ENCODE results near the gene CCDC24. TPM values are rescaled to one million over a fixed set of nuclear protein-coding genes. Genes with fewer than 3 reads are reported as not detected.

CCDC24 gene
- total and polyA plus RNA-seq, 9 donors, result 1.1 to 23.3 (median 6.3) TPM

DNA sequence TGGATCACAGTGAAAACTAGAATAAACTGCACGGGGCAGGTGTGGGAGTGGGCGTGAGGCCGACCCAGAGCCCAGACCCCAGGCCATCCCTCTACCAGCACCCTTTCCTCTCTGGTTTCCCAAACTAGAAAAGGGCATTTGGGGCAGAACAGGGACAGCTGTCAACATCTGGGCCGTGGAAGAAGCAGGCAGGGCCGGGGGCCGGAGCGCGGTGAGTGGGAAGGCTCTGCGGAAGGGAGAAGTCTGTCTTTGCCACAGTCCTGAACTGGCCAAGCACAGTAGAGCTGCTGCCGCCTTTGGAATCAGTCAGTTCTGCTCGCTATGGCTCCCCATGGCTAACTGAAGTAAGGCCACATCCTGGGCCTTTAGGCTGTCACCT is 6.6 kb downstream of the CCDC24 start:
- no peak for TF ChIP-seq POLR2A (IDR thresholded peaks at IDR 0.05)
- no peak for TF ChIP-seq CTCF (IDR thresholded peaks at IDR 0.05)
- no peak for TF ChIP-seq EP300 (IDR thresholded peaks at IDR 0.05)
- no peak overlapping the region for H3K4me3 ChIP-seq
- DNase-seq, result no peak
- H3K9me3 ChIP-seq, result no peaks in the 10 kb centered on the region
- H3K36me3 ChIP-seq, result no peaks in the 10 kb centered on the region
- H3K27me3 ChIP-seq, result no peaks in the 10 kb centered on the region
- 53 to 71% (median 67%) methylated on average over 11 of the region's 11 CpGs for WGBS, 3 donors
- no peak overlapping the region for H3K27ac ChIP-seq
- intact Hi-C loops (cut with DNase I), result no loop called here
- no peaks in the 10 kb centered on the region for H3K4me1 ChIP-seq (ENCODE audit: insufficient read depth)

DNA sequence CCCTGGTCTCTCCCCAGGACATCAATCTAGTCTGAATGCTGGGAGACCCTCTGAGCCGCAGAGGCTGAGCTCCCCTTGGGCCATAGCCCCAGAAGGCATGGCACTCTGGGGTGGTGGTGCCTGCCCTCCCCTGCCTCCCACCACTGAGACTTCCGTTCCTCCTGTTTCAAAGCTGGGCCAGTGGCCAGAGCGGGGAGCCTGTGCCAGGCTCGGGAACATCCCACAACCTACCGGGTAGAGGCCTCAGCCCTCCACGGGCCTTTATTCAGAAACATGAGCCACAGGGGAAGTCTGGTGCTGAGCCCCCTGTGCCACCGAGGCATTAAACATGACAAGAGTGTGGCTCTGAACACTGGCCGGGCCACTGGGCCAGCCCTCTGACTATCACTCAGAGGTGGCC is 8.1 kb downstream of the CCDC24 start:
- H3K9me3 ChIP-seq, result no peaks in the 10 kb centered on the region
- H3K27ac ChIP-seq, result no peak overlapping the region
- H3K27me3 ChIP-seq, result no peaks in the 10 kb centered on the region
- H3K4me1 ChIP-seq (ENCODE audit: insufficient read depth), result no peaks in the 10 kb centered on the region
- intact Hi-C loops (cut with DNase I), result no loop called here
- H3K36me3 ChIP-seq, result no peaks in the 10 kb centered on the region
- DNase-seq, result no peak
- TF ChIP-seq POLR2A (IDR thresholded peaks at IDR 0.05), result no peak
- no peak for TF ChIP-seq EP300 (IDR thresholded peaks at IDR 0.05)
- TF ChIP-seq CTCF (IDR thresholded peaks at IDR 0.05), result no peak
- WGBS, 3 donors, result 48 to 62% (median 61%) methylated on average over 8 of the region's 8 CpGs
- no peak overlapping the region for H3K4me3 ChIP-seq

GRCh38 chr1:44000122-44000665 is 8.8 kb downstream of the CCDC24 start:
- H3K27ac ChIP-seq, result no peak overlapping the region
- no peaks in the 10 kb centered on the region for H3K4me1 ChIP-seq (ENCODE audit: insufficient read depth)
- no peak for DNase-seq
- H3K4me3 ChIP-seq, result no peak overlapping the region
- 78 to 82% (median 78%) methylated on average over 8 of the region's 8 CpGs for WGBS, 3 donors
- no peaks in the 10 kb centered on the region for H3K27me3 ChIP-seq
- no peaks in the 10 kb centered on the region for H3K36me3 ChIP-seq
- no peaks in the 10 kb centered on the region for H3K9me3 ChIP-seq
- intact Hi-C loops (cut with DNase I), result loop anchor here in 2 of 4 donors (5.0 to 10.0 kb wide), 2 partner anchors 37 to 645 kb away; no protein-coding TSS in a partner anchor
- no peak for TF ChIP-seq CTCF (IDR thresholded peaks at IDR 0.05)
- no peak for TF ChIP-seq POLR2A (IDR thresholded peaks at IDR 0.05)
- no peak for TF ChIP-seq EP300 (IDR thresholded peaks at IDR 0.05)

DNA sequence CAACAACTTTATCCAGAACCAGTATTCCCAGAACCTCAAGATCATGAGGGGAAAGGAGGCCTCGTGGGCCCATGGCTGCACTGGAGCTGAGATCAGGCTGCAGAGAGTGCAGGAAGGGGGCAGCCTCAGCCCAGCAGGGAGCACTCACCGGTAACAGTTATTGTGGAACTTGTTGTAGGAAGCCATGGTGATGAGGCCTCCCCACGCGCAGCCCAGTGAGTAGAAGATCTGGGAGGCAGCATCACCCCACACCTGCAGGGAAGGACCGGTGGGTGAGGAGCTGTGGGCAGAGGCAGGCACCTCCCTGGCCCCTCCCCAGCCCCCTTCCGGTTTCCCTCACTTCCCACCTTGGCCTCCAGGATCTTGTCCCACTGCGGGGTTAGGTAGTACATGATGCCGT is 10.8 kb downstream of the CCDC24 start:
- H3K36me3 ChIP-seq, result no peaks in the 10 kb centered on the region
- intact Hi-C loops (cut with DNase I), result loop anchor here in 2 of 4 donors (5.0 to 10.0 kb wide), 2 partner anchors 35 to 643 kb away; no protein-coding TSS in a partner anchor
- H3K9me3 ChIP-seq, result no peaks in the 10 kb centered on the region
- H3K27me3 ChIP-seq, result no peaks in the 10 kb centered on the region
- no peaks in the 10 kb centered on the region for H3K4me1 ChIP-seq (ENCODE audit: insufficient read depth)
- no peak for DNase-seq
- TF ChIP-seq CTCF (IDR thresholded peaks at IDR 0.05) (no peak), EP300 (IDR thresholded peaks at IDR 0.05) (no peak), POLR2A (IDR thresholded peaks at IDR 0.05) (no peak)
- no peak overlapping the region for H3K4me3 ChIP-seq
- 82 to 88% (median 86%) methylated on average over 7 to 8 of the region's 8 CpGs for WGBS, 3 donors
- no peak overlapping the region for H3K27ac ChIP-seq

Data from ovary (tissue), 9 donors.